Cerebellar nuclear complex (tissue), 1 donor: ENCODE data around the gene KDM5A.
"Not testable (repeated sequence)": the region's sequence is repeated elsewhere in the genome, so short reads cannot be mapped to it uniquely, and the experiment has no call there.

Experiments used
- DNase-seq, 2 experiments: peaks; one replicate each; lab custom pipeline; 2025; lab: John Stamatoyannopoulos, UW

KDM5A gene

DNA sequence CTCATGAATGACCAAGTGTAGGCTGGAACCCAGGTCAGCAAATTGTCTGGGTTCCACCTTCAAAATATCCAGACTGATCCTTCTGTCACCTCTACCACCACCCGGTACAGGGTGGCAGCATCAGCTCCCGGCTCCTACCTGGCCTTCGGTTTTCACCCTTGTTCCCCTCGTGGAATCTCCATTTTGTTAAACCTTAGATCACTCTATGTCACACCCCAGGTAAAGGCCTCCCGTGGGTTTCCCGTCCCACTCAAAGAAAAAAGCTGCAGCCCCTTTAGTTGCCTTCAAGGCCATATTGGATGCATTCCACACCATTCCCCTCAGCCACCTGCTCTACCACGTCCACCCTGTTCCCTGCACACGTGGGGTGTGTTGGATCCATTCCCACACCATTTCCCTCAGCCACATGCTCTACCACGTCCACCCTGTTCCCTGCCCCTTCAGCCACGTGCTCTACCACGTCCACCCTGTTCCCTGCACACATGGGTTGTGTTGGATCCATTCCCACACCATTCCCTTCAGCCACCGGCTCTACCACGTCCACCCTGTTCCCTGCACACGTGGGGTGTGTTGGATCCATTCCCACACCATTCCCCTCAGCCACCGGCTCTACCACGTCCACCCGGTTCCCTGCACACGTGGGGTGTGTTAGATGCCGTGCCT, 150.3 kb downstream of the KDM5A start:
- no peak for DNase-seq

DNA sequence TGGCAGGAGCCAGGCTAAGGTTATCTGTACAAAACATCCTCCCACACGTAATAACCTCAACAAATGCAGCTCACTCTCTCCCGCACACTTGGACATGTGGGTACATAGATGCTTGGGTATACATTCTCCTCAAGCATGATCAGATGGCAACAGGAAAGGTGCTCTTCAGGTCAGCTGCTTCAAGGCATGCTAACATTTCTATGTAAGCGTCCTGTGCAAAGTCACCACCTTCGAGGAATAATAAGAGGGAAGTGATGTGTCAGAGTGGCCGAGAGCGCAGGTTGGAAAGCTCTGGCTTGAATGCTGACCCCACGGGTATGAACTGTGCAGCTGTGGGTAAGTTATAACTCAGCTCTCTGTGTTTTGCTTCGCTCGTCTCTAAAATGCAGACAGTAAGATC, 151.0 kb downstream of the KDM5A start:
- DNase-seq, result no peak

DNA sequence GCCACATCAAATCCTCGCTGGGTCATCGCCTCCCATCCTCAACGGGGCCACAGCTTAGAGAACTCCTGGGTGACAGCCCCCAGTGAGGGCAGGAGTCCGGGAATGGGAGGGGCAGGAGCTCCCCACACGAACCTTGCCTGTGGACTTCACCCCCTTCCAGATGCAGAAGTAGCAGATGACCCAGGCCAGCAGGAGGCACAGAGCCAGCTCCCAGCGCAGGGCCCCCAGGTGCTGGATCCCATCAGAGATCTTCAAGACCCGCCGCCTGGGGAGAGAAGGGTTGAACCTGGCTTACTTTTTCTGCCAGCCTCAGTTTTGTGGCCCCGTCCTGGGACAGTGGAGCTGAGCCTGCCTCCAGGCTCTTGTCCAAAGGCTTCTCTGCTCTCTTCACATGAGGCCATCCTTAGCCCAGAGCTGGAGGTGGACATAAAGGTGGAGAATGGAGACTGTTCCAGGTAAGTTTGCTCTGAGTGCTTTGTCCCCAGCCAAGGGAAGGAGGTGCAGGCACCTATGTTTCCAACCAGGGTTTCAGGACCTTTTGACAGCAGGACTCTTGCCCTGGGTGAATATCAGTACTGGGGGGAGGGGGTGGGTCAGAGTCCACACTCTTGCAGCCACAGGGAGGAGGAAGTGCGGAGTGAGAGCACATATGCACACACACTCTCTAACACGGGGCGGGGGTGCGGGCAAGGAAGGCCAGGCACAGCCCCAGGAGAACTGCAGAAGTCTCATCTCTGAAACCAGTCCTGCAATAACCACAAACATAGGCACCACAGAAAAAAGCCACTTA, 151.9 kb downstream of the KDM5A start:
- DNase-seq, result no peak

DNA sequence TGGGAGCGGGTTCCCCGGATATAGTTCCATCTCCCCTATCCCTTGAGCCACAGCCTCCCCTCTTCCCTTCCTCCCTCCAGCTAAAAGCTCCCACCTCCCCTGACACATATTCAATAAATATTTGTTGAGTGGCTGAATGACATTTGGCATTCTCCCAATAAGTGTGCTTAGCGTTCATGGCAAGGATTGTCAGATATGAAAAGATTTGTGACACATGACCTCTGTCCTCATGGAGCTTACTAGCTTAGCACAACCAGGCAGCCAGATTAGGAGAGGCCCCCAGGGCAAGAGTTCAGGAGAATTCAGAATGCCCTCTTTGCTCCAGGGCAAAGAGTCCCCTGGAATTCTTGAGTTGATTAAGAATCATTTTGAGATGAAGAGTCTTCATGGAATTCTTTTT, 152.7 kb downstream of the KDM5A start:
- DNase-seq, result no peak

DNA sequence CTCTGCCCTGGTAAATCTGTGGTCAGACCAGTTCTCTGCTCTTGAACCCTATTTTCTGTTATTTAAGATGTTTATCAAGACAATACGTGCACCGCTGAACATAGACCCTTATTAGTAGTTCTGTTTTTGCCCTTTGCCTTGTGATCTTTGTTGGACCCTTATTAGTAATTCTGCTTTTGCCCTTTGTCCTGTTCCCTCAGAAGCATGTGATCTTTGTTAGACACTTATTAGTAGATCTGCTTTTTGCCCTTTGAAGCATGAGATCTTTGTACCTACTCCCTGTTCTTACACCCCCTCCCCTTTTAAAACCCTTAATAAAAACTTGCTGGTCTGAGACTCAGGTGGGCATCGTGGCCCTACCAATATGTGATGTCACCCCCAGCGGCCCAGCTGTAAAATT, 153.2 kb downstream of the KDM5A start:
- not testable (repeated sequence) for DNase-seq

DNA sequence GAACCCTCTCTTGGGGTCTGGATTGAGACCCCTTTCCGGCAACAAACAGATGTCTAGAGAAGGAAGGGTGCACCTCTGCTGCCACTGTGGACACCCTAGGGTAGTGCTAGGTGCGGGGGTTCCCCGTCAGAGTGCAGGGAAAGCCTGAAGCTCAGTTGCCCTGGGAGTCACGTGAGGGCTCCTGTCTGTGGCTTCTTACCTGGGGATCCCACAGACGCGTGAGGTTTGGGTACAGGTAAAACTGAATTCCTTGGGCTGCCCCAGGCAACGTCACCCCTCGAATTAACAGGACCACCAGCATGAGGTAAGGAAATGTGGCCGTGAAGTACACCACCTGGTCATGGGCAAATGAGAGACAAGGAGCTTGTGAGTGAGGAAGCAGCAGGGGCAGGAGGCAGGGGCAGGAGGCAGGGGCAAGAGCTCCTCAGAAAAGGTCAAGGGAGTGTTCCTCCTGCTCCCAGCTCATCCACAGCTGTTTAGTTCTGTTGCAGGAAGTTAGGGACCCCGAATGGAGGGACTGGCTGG, 154.2 kb downstream of the KDM5A start:
- DNase-seq, result no peak

DNA sequence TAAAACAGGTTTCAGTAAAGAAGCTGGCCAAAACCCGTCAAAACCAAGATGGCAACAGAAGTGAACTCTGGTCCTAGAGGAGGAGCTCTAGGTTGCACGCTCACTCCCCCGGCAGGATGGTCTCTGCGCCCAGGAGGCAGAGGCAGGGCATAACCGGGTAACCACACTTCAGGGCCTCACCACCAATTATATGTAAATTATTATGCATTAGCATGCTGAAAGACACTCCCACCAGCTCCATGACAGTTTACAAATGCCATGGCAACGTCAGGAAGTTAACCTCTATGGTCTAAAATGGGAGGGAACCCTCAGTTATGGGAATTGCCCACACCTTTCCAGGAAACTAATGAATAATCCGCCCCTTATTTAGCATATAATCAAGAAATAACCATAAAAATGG, 155.1 kb downstream of the KDM5A start:
- DNase-seq, result no peak

DNA sequence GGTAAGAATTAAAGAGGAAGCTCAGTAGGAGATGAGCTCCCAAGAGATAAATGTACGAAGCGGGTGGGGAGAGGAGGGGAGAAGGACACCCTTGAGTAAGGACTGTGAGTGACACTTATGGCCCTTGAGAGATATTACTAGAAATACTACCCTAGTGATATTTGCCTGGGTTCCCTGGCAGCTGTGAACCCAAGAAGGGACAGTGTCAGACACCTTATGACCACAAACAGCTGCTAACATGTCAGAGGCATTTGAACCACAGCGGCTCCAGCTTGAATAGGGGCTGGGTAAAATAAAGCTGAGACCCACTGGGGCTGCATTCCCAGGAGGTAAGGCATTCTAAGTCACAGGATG, 155.5 kb downstream of the KDM5A start:
- DNase-seq, result no peak

DNA sequence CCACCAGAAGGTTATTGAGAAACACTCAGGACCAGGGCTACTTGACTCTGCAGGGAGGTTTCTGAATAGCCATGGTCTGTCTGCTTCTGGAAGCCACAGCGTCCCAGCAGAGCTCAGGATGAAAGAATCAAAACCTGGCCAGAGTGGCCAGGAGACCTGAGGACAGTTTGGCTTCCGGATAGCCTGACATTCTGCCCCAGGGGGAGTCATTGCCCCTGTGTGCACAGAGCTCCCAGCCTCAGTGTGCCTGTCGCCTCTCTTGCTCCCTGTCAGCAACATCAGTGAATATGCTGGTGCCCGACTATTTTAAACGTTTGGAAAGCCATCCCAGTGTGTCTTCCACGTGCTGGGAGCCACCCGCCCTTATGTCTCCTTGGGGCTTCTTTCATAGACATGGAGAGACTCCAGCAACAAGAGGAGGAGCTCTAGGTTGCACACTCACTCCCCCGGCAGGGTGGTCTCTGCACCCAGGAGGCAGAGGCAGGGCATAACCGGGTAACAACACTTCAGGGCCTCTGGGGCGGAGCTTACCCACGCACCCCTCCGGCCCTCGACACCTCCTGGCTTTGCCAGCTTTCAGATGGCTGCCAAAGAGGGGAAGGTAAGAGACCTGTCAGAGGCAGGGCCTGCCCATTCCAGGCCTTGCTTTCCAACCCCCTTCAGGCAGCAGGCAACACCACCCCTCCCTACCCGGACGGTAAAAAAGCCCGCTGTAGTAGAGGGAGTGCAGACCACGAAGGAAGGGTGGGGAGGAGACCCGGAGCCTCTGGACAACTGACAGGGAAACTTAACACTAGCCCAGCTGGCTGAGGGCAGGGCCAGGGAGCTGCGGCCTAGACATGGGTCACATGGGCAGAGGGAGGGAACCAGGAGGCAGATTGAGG, 156.1 kb downstream of the KDM5A start:
- DNase-seq, result no peak

DNA sequence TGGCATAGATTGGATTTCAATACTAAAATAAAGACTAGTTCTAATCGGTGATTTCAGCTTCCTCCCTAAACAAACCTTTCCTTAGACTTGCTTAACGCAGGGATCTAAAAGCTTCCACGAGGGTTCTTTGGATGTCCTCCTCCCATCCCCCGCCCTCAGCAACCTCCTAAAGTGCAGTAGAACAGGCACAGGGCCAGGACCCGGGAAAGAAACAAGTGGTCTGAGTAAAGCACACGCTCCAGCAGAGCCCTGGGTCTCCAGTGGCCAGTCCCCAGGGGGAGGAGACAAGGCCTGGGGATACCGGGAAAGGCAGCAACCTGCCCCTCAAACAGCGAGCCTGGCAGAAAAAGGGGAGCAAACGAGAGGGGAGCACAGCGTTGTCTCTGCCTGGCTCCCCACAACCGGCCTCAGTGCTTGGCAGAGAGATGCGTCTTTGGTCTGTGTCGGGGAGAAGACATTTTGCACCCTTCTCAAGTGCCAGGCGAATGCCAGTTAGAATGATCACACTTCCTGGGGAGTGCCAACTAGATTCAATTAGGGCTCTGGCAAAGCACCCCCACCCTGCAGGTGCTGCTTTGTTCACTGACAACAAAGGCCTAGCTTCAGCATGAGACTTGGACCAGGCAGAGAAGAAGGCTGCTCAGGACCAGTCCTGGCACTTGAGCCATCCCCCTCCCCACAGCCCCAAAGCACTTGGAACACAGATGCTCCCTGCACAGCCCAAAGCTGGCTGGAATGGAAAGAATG, 158.0 kb downstream of the KDM5A start:
- no peak for DNase-seq
